ENCODE measurements around the gene GRID2.

GRCh38 chr4:93351846-93352245 lies 1048.1 kb downstream of the GRID2 start:
- no peak for TF ChIP-seq POLR2A (IDR thresholded peaks at IDR 0.05)
- TF ChIP-seq, protein P1, sequence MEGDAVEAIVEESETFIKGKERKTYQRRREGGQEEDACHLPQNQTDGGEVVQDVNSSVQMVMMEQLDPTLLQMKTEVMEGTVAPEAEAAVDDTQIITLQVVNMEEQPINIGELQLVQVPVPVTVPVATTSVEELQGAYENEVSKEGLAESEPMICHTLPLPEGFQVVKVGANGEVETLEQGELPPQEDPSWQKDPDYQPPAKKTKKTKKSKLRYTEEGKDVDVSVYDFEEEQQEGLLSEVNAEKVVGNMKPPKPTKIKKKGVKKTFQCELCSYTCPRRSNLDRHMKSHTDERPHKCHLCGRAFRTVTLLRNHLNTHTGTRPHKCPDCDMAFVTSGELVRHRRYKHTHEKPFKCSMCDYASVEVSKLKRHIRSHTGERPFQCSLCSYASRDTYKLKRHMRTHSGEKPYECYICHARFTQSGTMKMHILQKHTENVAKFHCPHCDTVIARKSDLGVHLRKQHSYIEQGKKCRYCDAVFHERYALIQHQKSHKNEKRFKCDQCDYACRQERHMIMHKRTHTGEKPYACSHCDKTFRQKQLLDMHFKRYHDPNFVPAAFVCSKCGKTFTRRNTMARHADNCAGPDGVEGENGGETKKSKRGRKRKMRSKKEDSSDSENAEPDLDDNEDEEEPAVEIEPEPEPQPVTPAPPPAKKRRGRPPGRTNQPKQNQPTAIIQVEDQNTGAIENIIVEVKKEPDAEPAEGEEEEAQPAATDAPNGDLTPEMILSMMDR (IDR thresholded peaks at IDR 0.05) = no peak
